C4-2B (cell line): ENCODE data around the gene CXCL16.

ENCODE experiments used
- CTCF ChIP-seq: fragments of 450-650 bp; conservative IDR thresholded peaks from 2 replicates; pipeline ENCODE4 v1.5.1; 2017; ENCODE audit warnings: mild to moderate bottlenecking
- ZFX ChIP-seq: fragments of 450-650 bp; IDR thresholded peaks from 2 replicates; pipeline ENCODE4 v1.6.1; 2017

DNA sequence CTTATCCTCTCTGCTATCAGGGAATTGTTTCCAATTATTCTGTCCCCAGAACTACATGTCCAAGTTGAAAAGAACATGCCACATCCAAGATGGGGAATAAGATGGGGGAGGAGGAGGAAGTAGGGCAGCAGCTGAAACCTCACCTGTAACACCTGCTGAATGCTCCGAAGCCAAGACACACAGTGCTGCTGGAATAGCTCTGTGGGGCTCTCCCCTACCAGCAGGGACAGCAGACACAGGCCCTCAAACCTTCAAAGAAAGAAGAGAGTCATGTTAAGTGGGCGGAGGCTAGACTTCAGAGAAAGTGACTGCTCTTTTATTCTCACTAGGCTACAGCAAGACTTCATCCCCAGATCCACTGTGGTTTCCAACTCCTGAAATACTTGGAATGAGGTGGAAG, 49.0 kb downstream of the CXCL16 start:
- TF ChIP-seq CTCF = no peak
- TF ChIP-seq ZFX = no peak
